Transverse colon (tissue), 4 donors: Measurements from ENCODE around the gene DOCK1. TPM values are rescaled to one million over a fixed set of nuclear protein-coding genes. Genes with fewer than 3 reads are reported as not detected.

Experiments used
- DNase-seq: peaks from one replicate; pipeline ENCODE4 v3.0.0-alpha.2; 2019
- H3K27ac ChIP-seq, 4 donors: fragments of 200-600 bp; sonication (generic); 2 replicates each; pipeline ENCODE4 v1.5.1; 2016 to 2018; ENCODE audit warnings: inconsistent platforms in 4 of 4
- H3K27me3 ChIP-seq: fragments of 200-600 bp; sonication (generic); 2 replicates; pipeline ENCODE4 v1.5.1; 2017; ENCODE audit warnings: inconsistent platforms
- H3K36me3 ChIP-seq, 4 donors: fragments of 200-600 bp; sonication (generic); 2 replicates each; pipeline ENCODE4 v1.5.1; 2017 to 2019; ENCODE audit warnings: inconsistent platforms in 4 of 4
- H3K4me1 ChIP-seq, 4 donors: fragments of 200-600 bp; sonication (generic); 2 replicates each; pipeline ENCODE4 v1.5.1; 2017 to 2020; ENCODE audit warnings: inconsistent platforms in 4 of 4
- H3K4me3 ChIP-seq, 4 donors: fragments of 200-600 bp; sonication (generic); 1 replicate in 1 of 4; 2 replicates in 3 of 4; pipeline versions ENCODE4 v1.5.1 to v1.6.1; 2017 to 2019; ENCODE audit warnings: inconsistent platforms in 4 of 4
- H3K9me3 ChIP-seq, 2 donors: fragments of 200-600 bp; sonication (generic); 2 replicates each; pipeline ENCODE4 v1.5.1; 2017 to 2019; ENCODE audit warnings: inconsistent platforms in 2 of 2
- CTCF ChIP-seq, 5 experiments: fragments of 200-600 bp in 3 of 5; fragments of 450-650 bp in 2 of 5; sonication (generic) in 3 of 5; IDR thresholded peaks; 1 replicate in 2 of 5; 2 replicates in 3 of 5; pipeline ENCODE4 v1.5.1; 2016 to 2017; ENCODE audit warnings: antibody characterized with exemption in 5 of 5, inconsistent platforms in 3 of 5, mild to moderate bottlenecking in 2 of 5, moderate library complexity in 1 of 5
- EP300 ChIP-seq: sonication (generic); formaldehyde crosslinking; IDR thresholded peaks from one replicate; pipeline ENCODE4 v1.6.1; 2017; ENCODE audit warnings: antibody characterized with exemption, low read depth
- POLR2A ChIP-seq: fragments of 450-650 bp; IDR thresholded peaks from one replicate; pipeline ENCODE4 v1.6.1; 2016; ENCODE audit warnings: antibody characterized with exemption, mild to moderate bottlenecking, moderate library complexity
- POLR2AphosphoS5 ChIP-seq, 3 donors: sonication (generic); formaldehyde crosslinking; IDR thresholded peaks; one replicate each; pipeline ENCODE4 v1.6.1; 2016; ENCODE audit warnings: antibody characterized with exemption in 3 of 3
- WGBS, 2 donors: methylation state at CpG; one replicate each; pipeline ENCODE4 v1.1.5; 2018; ENCODE audit warnings: low coverage in 1 of 2; 5-methylcytosine and 5-hydroxymethylcytosine counted together
- in situ Hi-C, 4 donors: fragments of 200-750 bp; cut with MboI; loops; one replicate each; pipeline versions ENCODE4 v1.15.0 to v1.15.1; 2017; ENCODE audit warnings: low sequenced_read_pairs in 3 of 4, low pct_ligation_motif_present in 1 of 4, low pct_unique_long_range_greater_than_20kb in 1 of 4
- intact Hi-C: fragments of 100-400 bp; cut with DNase I; formaldehyde crosslinking; loops from one replicate; pipeline ENCODE4 v1.15.1; 2023; ENCODE audit warnings: low total_unique reads
- total RNA-seq, 4 donors: library from RNA; depleted of rRNA; stranded (reverse); fragments of >200 nt; gene quantifications; one replicate each; pipeline ENCODE4 v1.1.0, GENCODE V29; 2016

DOCK1 gene
- total RNA-seq, 4 donors from 2014 or later: 75.1 to 200 (median 92.5) TPM

GRCh38 chr10:127175357-127176110 is 270.3 kb downstream of the DOCK1 start:
- no peak overlapping the region for H3K4me3 ChIP-seq
- intact Hi-C loops: no loop called here
- H3K9me3 ChIP-seq: no peaks in the 10 kb centered on the region
- H3K27ac ChIP-seq: no peak overlapping the region
- 89 to 95% methylated on average over 3 to 40 of the region's 40 CpGs for WGBS, 2 donors
- H3K4me1 ChIP-seq: peaks cover 0 to 4% (median 0%) of the 10 kb centered on the region in 4 donors
- no peaks in the 10 kb centered on the region for H3K36me3 ChIP-seq
- no peak for TF ChIP-seq POLR2AphosphoS5 (IDR thresholded peaks at IDR 0.05)
- no peak for TF ChIP-seq POLR2A
- no peak for TF ChIP-seq CTCF (IDR thresholded peaks at IDR 0.05)
- TF ChIP-seq EP300: no peak
- H3K27me3 ChIP-seq: no peaks in the 10 kb centered on the region
- in situ Hi-C loops: no loop called here
- DNase-seq: no peak

- WGBS, 2 donors: 92 to 96% methylated on average over 15 to 16 of the region's 16 CpGs
- H3K4me3 ChIP-seq: no peak overlapping the region
- no peaks in the 10 kb centered on the region for H3K9me3 ChIP-seq
- H3K36me3 ChIP-seq: no peaks in the 10 kb centered on the region
- no peak for DNase-seq
- intact Hi-C loops: no loop called here
- peaks cover 0 to 4% (median 0%) of the 10 kb centered on the region in 4 donors for H3K4me1 ChIP-seq
- TF ChIP-seq CTCF (IDR thresholded peaks at IDR 0.05) (no peak), EP300 (no peak), POLR2AphosphoS5 (IDR thresholded peaks at IDR 0.05) (no peak), POLR2A (no peak)
- in situ Hi-C loops: no loop called here
- H3K27ac ChIP-seq: no peak overlapping the region
- no peaks in the 10 kb centered on the region for H3K27me3 ChIP-seq
Measured at GRCh38 chr10:127176649-127177048, 271.4 kb downstream of the DOCK1 start.

- intact Hi-C loops: no loop called here
Measured at GRCh38 chr10:127179612-127180250, 274.5 kb downstream of the DOCK1 start.

More at GRCh38 chr10:127179612-127180250, 274.5 kb downstream of the DOCK1 start:
- Histone ChIP-seq H3K4me1 (no peaks in the 10 kb centered on the region), H3K27ac (no peak overlapping the region), H3K36me3 (no peaks in the 10 kb centered on the region), H3K9me3 (no peaks in the 10 kb centered on the region), H3K27me3 (no peaks in the 10 kb centered on the region), H3K4me3 (no peak overlapping the region)
- 82 to 92% methylated on average over 4 to 6 of the region's 6 CpGs for WGBS, 2 donors
- no peak for DNase-seq
- in situ Hi-C loops: no loop called here
- TF ChIP-seq POLR2AphosphoS5 (IDR thresholded peaks at IDR 0.05) (no peak), CTCF (IDR thresholded peaks at IDR 0.05) (no peak), POLR2A (no peak)
